SK-N-SH (cell line): ENCODE measurements around the gene CA10.

ENCODE experiments used
- EP300 ChIP-seq, 2 experiments: IDR thresholded peaks; 2 replicates each; pipeline versions ENCODE4 v1.4.0 to v1.6.1; 2012; ENCODE audit warnings: borderline replicate concordance in 1 of 2, low read depth in 1 of 2, low read length in 1 of 2
- TF ChIP-seq, protein P1 (sequence below): fragments of 200-600 bp; sonication (generic); IDR thresholded peaks from 2 replicates; pipeline ENCODE4 v1.6.1; 2017; ENCODE audit warnings: antibody characterized with exemption, mild to moderate bottlenecking, moderate library complexity
- TF ChIP-seq, protein P2 (sequence below): fragments of 150-350 bp; IDR thresholded peaks from 2 replicates; pipeline ENCODE4 v1.6.1; 2016; ENCODE audit warnings: mild to moderate bottlenecking, low read depth, low read length

DNA sequence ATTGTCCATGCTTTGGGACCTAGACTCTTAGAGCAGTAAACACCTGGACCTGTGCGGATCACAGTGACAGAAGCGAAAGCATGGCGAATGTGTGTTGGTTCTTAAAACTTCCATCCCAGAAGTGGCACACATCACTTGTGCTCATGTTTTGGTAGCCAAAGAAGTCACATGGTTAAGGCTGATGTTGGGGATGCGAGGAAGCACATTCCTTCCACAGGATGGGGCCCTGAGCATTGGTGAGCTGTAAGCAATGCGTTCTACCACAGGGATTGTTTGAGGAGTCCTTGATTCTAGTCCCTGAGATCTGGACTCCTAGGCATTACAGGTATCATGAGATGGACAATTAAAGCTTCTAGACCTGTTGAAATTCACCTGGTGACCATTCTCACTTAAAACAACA lies 522.2 kb downstream of the CA10 start:
- TF ChIP-seq, protein P1, sequence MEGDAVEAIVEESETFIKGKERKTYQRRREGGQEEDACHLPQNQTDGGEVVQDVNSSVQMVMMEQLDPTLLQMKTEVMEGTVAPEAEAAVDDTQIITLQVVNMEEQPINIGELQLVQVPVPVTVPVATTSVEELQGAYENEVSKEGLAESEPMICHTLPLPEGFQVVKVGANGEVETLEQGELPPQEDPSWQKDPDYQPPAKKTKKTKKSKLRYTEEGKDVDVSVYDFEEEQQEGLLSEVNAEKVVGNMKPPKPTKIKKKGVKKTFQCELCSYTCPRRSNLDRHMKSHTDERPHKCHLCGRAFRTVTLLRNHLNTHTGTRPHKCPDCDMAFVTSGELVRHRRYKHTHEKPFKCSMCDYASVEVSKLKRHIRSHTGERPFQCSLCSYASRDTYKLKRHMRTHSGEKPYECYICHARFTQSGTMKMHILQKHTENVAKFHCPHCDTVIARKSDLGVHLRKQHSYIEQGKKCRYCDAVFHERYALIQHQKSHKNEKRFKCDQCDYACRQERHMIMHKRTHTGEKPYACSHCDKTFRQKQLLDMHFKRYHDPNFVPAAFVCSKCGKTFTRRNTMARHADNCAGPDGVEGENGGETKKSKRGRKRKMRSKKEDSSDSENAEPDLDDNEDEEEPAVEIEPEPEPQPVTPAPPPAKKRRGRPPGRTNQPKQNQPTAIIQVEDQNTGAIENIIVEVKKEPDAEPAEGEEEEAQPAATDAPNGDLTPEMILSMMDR: no peak
- no peak for TF ChIP-seq EP300 (IDR thresholded peaks at IDR 0.05; ENCODE audit: borderline replicate concordance in 1 of 2, low read depth in 1 of 2, low read length in 1 of 2)
- TF ChIP-seq, protein P2, sequence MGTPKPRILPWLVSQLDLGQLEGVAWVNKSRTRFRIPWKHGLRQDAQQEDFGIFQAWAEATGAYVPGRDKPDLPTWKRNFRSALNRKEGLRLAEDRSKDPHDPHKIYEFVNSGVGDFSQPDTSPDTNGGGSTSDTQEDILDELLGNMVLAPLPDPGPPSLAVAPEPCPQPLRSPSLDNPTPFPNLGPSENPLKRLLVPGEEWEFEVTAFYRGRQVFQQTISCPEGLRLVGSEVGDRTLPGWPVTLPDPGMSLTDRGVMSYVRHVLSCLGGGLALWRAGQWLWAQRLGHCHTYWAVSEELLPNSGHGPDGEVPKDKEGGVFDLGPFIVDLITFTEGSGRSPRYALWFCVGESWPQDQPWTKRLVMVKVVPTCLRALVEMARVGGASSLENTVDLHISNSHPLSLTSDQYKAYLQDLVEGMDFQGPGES: no peak
